ENCODE results near the gene C2orf92. TPM values are rescaled to one million over a fixed set of nuclear protein-coding genes. Genes with fewer than 3 reads are reported as not detected.

The C2orf92 gene
- polyA plus RNA-seq, 1 donor from 2014 or later, result 10.7 TPM

- no peaks in the 10 kb centered on the region for H3K36me3 ChIP-seq (ENCODE audit: insufficient read depth, low read length)
- no peak for TF ChIP-seq RAD21 (conservative IDR thresholded peaks at IDR 0.05)
- no peak for TF ChIP-seq EP300 (conservative IDR thresholded peaks at IDR 0.05; ENCODE audit: poor library complexity, severe bottlenecking)
- no peak for TF ChIP-seq CTCF (IDR thresholded peaks at IDR 0.05; ENCODE audit: poor library complexity, severe bottlenecking)
- TF ChIP-seq EZH2 (IDR thresholded peaks at IDR 0.05; ENCODE audit: borderline replicate concordance, insufficient read depth, low read length, poor library complexity, severe bottlenecking), result no peak
These were observed 34.2 kb downstream of the C2orf92 start for GRCh38 chr2:97703741-97704140.

GRCh38 chr2:97704989-97705388, 35.5 kb downstream of the C2orf92 start:
- no peaks in the 10 kb centered on the region for H3K9me3 ChIP-seq (ENCODE audit: low read length)
- H4K20me1 ChIP-seq (ENCODE audit: insufficient read depth), result no peaks in the 10 kb centered on the region
- H3K27me3 ChIP-seq (ENCODE audit: insufficient read depth, low read depth, low read length), result no peaks in the 10 kb centered on the region
- no peak overlapping the region for H3K27ac ChIP-seq (ENCODE audit: low read length)
- no peaks in the 10 kb centered on the region for H3K79me2 ChIP-seq (replicated peaks; ENCODE audit: insufficient read depth, low read length)
- no peak for TF ChIP-seq POLR2AphosphoS5 (IDR thresholded peaks at IDR 0.05)
- no peak for TF ChIP-seq CTCF (IDR thresholded peaks at IDR 0.05; ENCODE audit: poor library complexity, severe bottlenecking)
- no peak for TF ChIP-seq REST (IDR thresholded peaks at IDR 0.05; ENCODE audit: borderline replicate concordance)
- no peak for TF ChIP-seq TAF1 (IDR thresholded peaks at IDR 0.05; ENCODE audit: low read depth)
- no peak for TF ChIP-seq EP300 (conservative IDR thresholded peaks at IDR 0.05; ENCODE audit: poor library complexity, severe bottlenecking)
- no peak for TF ChIP-seq EZH2 (IDR thresholded peaks at IDR 0.05; ENCODE audit: borderline replicate concordance, insufficient read depth, low read length, poor library complexity, severe bottlenecking)
- TF ChIP-seq SMC3 (conservative IDR thresholded peaks at IDR 0.05; ENCODE audit: poor library complexity), result no peak
- no peak for TF ChIP-seq RAD21 (conservative IDR thresholded peaks at IDR 0.05)
- no peak for TF ChIP-seq MXI1 (conservative IDR thresholded peaks at IDR 0.05; ENCODE audit: poor library complexity, severe bottlenecking)
- no peak overlapping the region for H3K9ac ChIP-seq (ENCODE audit: low read length)
- H3F3A ChIP-seq (ENCODE audit: insufficient read depth, low read length, poor library complexity, severe bottlenecking), result no peaks in the 10 kb centered on the region
- H3K36me3 ChIP-seq (ENCODE audit: insufficient read depth, low read length), result no peaks in the 10 kb centered on the region
- H3K4me3 ChIP-seq (ENCODE audit: low read length), result no peak overlapping the region
- H3K4me2 ChIP-seq (ENCODE audit: low read length), result no peak overlapping the region
- no peaks in the 10 kb centered on the region for H3K9me2 ChIP-seq (ENCODE audit: insufficient read depth, low read length)
- H2AFZ ChIP-seq (ENCODE audit: low read depth, low read length), result no peak overlapping the region

More at GRCh38 chr2:97703741-97704140, 34.2 kb downstream of the C2orf92 start:
- Histone ChIP-seq H3K27ac (ENCODE audit: low read length) (no peak overlapping the region), H2AFZ (ENCODE audit: low read depth, low read length) (no peak overlapping the region), H3F3A (ENCODE audit: insufficient read depth, low read length, poor library complexity, severe bottlenecking) (no peaks in the 10 kb centered on the region), H4K20me1 (ENCODE audit: insufficient read depth) (no peaks in the 10 kb centered on the region), H3K27me3 (ENCODE audit: insufficient read depth, low read depth, low read length) (no peaks in the 10 kb centered on the region), H3K9me2 (ENCODE audit: insufficient read depth, low read length) (no peaks in the 10 kb centered on the region), H3K4me3 (ENCODE audit: low read length) (no peak overlapping the region), H3K9ac (ENCODE audit: low read length) (no peak overlapping the region), H3K79me2 (replicated peaks; ENCODE audit: insufficient read depth, low read length) (no peaks in the 10 kb centered on the region), H3K4me2 (ENCODE audit: low read length) (no peak overlapping the region), H3K9me3 (ENCODE audit: low read length) (no peaks in the 10 kb centered on the region)
